HepG2 (cell line): Measurements from ENCODE around the gene NECTIN2. TPM values are rescaled to one million over a fixed set of nuclear protein-coding genes. Genes with fewer than 3 reads are reported as not detected.
A peak's percentile ranks its signal among the peaks of the same experiment; 100 is the strongest.

ENCODE experiments used
- ATF7 ChIP-seq, 2 experiments: fragments of 450-650 bp in 1 of 2; sonication (generic) in 1 of 2; formaldehyde crosslinking in 1 of 2; IDR thresholded peaks; 2 replicates each; pipeline versions ENCODE4 v1.4.0 to v1.6.1; 2016 to 2020; ENCODE audit warnings: antibody characterized with exemption in 1 of 2, mild to moderate bottlenecking in 1 of 2, missing genetic modification reagents in 1 of 2
- CREB1 ChIP-seq, 2 experiments: fragments of 450-650 bp in 1 of 2; IDR thresholded peaks; 2 replicates each; pipeline ENCODE4 v1.6.1; 2016 to 2017; ENCODE audit warnings: control low read depth in 1 of 2, mild to moderate bottlenecking in 1 of 2, missing compliant biosample characterization in 1 of 2, missing genetic modification characterization in 1 of 2
- ETV5 ChIP-seq: IDR thresholded peaks from 2 replicates; pipeline ENCODE4 v1.6.1; 2018; ENCODE audit warnings: missing biosample characterization, missing genetic modification reagents, inconsistent platforms, borderline replicate concordance
- FOXC1 ChIP-seq: sonication (generic); formaldehyde crosslinking; IDR thresholded peaks from 2 replicates; pipeline ENCODE4 v1.8.0; 2022; ENCODE audit warnings: mild to moderate bottlenecking, missing genetic modification reagents, borderline replicate concordance
- FOXJ3 ChIP-seq: sonication (generic); formaldehyde crosslinking; IDR thresholded peaks from 2 replicates; pipeline ENCODE4 v1.4.0; 2020; ENCODE audit warnings: missing genetic modification reagents, mild to moderate bottlenecking, borderline replicate concordance
- GFI1 ChIP-seq: sonication (generic); formaldehyde crosslinking; IDR thresholded peaks from 2 replicates; pipeline ENCODE4 v1.5.0; 2020; ENCODE audit warnings: missing genetic modification reagents, mild to moderate bottlenecking, borderline replicate concordance
- HNF4A ChIP-seq: sonication (generic); formaldehyde crosslinking; IDR thresholded peaks from 2 replicates; pipeline ENCODE4 v1.4.0; 2020; ENCODE audit warnings: missing genetic modification reagents
- KDM5B ChIP-seq: sonication (generic); formaldehyde crosslinking; IDR thresholded peaks from 2 replicates; pipeline ENCODE4 v1.4.0; 2020; ENCODE audit warnings: missing genetic modification reagents, mild to moderate bottlenecking, borderline replicate concordance
- KLF16 ChIP-seq, 2 experiments: sonication (generic) in 1 of 2; formaldehyde crosslinking in 1 of 2; IDR thresholded peaks; 2 replicates each; pipeline versions ENCODE4 v1.6.1 to v1.8.0; 2016 to 2023; ENCODE audit warnings: missing genetic modification reagents in 2 of 2, missing compliant biosample characterization in 1 of 2
- KMT2B ChIP-seq: IDR thresholded peaks from 2 replicates; pipeline ENCODE4 v1.6.1; 2016; ENCODE audit warnings: missing genetic modification reagents, missing compliant biosample characterization
- RARA ChIP-seq: IDR thresholded peaks from 2 replicates; pipeline ENCODE4 v1.6.1; 2016; ENCODE audit warnings: missing genetic modification reagents, missing compliant biosample characterization
- TAF1 ChIP-seq: sonication (generic); formaldehyde crosslinking; IDR thresholded peaks from 2 replicates; pipeline ENCODE4 v1.4.0; 2020; ENCODE audit warnings: missing genetic modification reagents
- ZNF12 ChIP-seq: sonication (generic); formaldehyde crosslinking; IDR thresholded peaks from 2 replicates; pipeline ENCODE4 v1.5.0; 2020; ENCODE audit warnings: missing genetic modification reagents
- ZNF180 ChIP-seq: sonication (generic); formaldehyde crosslinking; IDR thresholded peaks from 2 replicates; pipeline ENCODE4 v1.4.0; 2020; ENCODE audit warnings: low read depth, missing genetic modification reagents, borderline replicate concordance
- polyA plus RNA-seq, 8 experiments: library from polyadenylated mRNA; depleted of rRNA in 3 of 8; stranded (reverse) in 7 of 8; unstranded in 1 of 8; fragments of >200 nt; fragmentation: Illumina TruSeq in 4 of 8; extraction: Trizol in 4 of 8; gene quantifications; 2 replicates each; pipeline versions ENCODE4 v1.2.1 to v1.2.3, GENCODE V29; 2011 to 2016; ENCODE audit warnings: low read depth in 4 of 8, missing spikeins in 1 of 8, mixed read lengths in 1 of 8; ENCODE audit not compliant: insufficient read depth in 1 of 8
- total RNA-seq, 5 experiments: library from RNA; depleted of rRNA; stranded (reverse); fragments of >200 nt; fragmentation: Illumina TruSeq; extraction: Trizol; gene quantifications; 2 replicates each; pipeline ENCODE4 v1.2.3, GENCODE V29; 2016; ENCODE audit warnings: low read depth in 1 of 5
- TF ChIP-seq, protein P1 (sequence below): sonication (generic); formaldehyde crosslinking; IDR thresholded peaks from 2 replicates; pipeline ENCODE4 v1.8.1; 2022; ENCODE audit warnings: low read depth, mild to moderate bottlenecking, missing genetic modification reagents
- TF ChIP-seq, protein P2 (sequence below): sonication (generic); formaldehyde crosslinking; IDR thresholded peaks from 2 replicates; pipeline ENCODE4 v1.8.0; 2022; ENCODE audit warnings: low read depth, missing genetic modification reagents
- TF ChIP-seq, protein P3 (sequence below): sonication (generic); formaldehyde crosslinking; IDR thresholded peaks from 2 replicates; pipeline ENCODE4 v1.5.1; 2020; ENCODE audit warnings: mild to moderate bottlenecking, missing genetic modification reagents, moderate library complexity
- TF ChIP-seq, protein P4 (sequence below): sonication (generic); formaldehyde crosslinking; IDR thresholded peaks from 2 replicates; pipeline ENCODE4 v1.8.1; 2023; ENCODE audit warnings: mild to moderate bottlenecking, missing genetic modification reagents

Gene NECTIN2
- total and polyA plus RNA-seq, 2 of the 13 experiments (the other 11 are each of a cell fraction or from before 2014, with no cell fraction given) = 75.4 to 114 TPM

DNA sequence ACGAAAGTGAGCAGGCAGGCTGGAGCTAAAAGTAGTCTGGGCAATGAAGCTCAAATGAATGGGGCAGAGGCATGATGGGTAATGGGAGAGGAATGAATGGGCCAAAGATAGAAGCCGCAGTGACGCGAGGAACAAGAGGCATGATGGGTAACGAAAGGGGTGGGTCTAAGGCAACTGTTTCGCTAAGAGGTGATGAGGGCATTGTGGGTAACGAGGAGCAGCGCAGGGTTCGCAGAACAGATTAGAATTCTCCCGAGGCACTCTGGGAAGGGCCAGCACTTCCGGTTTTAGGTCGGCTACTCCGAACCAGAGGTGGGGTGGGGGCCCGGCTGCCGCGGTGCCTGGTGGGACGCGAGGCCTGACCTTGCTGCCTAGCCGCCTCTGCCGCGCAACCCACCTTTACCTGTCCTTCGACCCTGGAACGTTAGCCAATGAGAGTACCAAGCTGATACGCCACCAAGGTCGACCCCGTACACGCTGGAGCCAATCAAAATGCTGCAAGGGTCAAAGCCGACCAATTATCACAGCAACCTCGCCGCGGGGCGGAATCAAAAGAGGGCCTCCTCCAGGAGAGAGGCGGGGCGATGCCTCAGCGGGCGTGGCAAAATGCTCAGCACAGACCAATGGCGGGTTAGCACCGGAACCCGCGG, 44.4 kb downstream of the NECTIN2 start (continued):
- TF ChIP-seq, protein P1, sequence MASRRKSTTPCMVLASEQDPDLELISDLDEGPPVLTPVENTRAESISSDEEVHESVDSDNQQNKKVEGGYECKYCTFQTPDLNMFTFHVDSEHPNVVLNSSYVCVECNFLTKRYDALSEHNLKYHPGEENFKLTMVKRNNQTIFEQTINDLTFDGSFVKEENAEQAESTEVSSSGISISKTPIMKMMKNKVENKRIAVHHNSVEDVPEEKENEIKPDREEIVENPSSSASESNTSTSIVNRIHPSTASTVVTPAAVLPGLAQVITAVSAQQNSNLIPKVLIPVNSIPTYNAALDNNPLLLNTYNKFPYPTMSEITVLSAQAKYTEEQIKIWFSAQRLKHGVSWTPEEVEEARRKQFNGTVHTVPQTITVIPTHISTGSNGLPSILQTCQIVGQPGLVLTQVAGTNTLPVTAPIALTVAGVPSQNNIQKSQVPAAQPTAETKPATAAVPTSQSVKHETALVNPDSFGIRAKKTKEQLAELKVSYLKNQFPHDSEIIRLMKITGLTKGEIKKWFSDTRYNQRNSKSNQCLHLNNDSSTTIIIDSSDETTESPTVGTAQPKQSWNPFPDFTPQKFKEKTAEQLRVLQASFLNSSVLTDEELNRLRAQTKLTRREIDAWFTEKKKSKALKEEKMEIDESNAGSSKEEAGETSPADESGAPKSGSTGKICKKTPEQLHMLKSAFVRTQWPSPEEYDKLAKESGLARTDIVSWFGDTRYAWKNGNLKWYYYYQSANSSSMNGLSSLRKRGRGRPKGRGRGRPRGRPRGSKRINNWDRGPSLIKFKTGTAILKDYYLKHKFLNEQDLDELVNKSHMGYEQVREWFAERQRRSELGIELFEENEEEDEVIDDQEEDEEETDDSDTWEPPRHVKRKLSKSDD = peak; percentile 56; the same call in 1 of the 2 replicates
- TF ChIP-seq KLF16 (CRISPR knock-in tag; IDR thresholded peaks at IDR 0.05) (peak in 1 of 2 experiments; percentile 87; a peak in 2 of 4 replicates), KDM5B (CRISPR knock-in tag) (no peak), ZNF12 (no peak), ETV5 (CRISPR knock-in tag) (peak; percentile 57; the same call in 1 of the 2 replicates), FOXJ3 (peak; percentile 35; the same call in 1 of the 2 replicates), GFI1 (0 out of 2 replicates have a peak, but pooled peaks have one; percentile 74), ZNF180 (CRISPR knock-in tag) (no peak), KMT2B (peak; percentile 19; the same call in 1 of the 2 replicates), TAF1 (CRISPR knock-in tag) (peak; percentile 79), HNF4A (peak; percentile 60), CREB1 (IDR thresholded peaks at IDR 0.05) (peak; percentile 74), CREB1 (CRISPR knock-in tag; IDR thresholded peaks at IDR 0.05) (peak; percentile 90), ATF7 (IDR thresholded peaks at IDR 0.05) (peak; percentile 52; the same call in 1 of the 2 replicates), ATF7 (CRISPR knock-in tag; IDR thresholded peaks at IDR 0.05) (no peak), RARA (CRISPR knock-in tag) (0 out of 2 replicates have a peak, but pooled peaks have one; percentile 8), FOXC1 (CRISPR knock-in tag) (peak; percentile 49; the same call in 1 of the 2 replicates)
- TF ChIP-seq, protein P2, sequence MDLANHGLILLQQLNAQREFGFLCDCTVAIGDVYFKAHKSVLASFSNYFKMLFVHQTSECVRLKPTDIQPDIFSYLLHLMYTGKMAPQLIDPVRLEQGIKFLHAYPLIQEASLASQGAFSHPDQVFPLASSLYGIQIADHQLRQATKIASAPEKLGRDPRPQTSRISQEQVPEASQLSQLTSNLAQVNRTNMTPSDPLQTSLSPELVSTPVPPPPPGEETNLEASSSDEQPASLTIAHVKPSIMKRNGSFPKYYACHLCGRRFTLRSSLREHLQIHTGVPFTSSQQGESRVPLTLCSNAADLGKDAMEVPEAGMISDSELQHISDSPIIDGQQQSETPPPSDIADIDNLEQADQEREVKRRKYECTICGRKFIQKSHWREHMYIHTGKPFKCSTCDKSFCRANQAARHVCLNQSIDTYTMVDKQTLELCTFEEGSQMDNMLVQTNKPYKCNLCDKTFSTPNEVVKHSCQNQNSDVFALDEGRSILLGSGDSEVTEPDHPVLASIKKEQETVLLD (CRISPR knock-in tag) = peak; percentile 88
- TF ChIP-seq, protein P3, sequence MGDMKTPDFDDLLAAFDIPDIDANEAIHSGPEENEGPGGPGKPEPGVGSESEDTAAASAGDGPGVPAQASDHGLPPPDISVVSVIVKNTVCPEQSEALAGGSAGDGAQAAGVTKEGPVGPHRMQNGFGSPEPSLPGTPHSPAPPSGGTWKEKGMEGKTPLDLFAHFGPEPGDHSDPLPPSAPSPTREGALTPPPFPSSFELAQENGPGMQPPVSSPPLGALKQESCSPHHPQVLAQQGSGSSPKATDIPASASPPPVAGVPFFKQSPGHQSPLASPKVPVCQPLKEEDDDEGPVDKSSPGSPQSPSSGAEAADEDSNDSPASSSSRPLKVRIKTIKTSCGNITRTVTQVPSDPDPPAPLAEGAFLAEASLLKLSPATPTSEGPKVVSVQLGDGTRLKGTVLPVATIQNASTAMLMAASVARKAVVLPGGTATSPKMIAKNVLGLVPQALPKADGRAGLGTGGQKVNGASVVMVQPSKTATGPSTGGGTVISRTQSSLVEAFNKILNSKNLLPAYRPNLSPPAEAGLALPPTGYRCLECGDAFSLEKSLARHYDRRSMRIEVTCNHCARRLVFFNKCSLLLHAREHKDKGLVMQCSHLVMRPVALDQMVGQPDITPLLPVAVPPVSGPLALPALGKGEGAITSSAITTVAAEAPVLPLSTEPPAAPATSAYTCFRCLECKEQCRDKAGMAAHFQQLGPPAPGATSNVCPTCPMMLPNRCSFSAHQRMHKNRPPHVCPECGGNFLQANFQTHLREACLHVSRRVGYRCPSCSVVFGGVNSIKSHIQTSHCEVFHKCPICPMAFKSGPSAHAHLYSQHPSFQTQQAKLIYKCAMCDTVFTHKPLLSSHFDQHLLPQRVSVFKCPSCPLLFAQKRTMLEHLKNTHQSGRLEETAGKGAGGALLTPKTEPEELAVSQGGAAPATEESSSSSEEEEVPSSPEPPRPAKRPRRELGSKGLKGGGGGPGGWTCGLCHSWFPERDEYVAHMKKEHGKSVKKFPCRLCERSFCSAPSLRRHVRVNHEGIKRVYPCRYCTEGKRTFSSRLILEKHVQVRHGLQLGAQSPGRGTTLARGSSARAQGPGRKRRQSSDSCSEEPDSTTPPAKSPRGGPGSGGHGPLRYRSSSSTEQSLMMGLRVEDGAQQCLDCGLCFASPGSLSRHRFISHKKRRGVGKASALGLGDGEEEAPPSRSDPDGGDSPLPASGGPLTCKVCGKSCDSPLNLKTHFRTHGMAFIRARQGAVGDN (CRISPR knock-in tag) = peak; percentile 92
- TF ChIP-seq, protein P4, sequence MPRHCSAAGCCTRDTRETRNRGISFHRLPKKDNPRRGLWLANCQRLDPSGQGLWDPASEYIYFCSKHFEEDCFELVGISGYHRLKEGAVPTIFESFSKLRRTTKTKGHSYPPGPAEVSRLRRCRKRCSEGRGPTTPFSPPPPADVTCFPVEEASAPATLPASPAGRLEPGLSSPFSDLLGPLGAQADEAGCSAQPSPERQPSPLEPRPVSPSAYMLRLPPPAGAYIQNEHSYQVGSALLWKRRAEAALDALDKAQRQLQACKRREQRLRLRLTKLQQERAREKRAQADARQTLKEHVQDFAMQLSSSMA = peak; percentile 61
